K562 (cell line): ENCODE results near the gene EPB41L1. TPM values are rescaled to one million over a fixed set of nuclear protein-coding genes. Genes with fewer than 3 reads are reported as not detected.

Experiments
- BCOR ChIP-seq: fragments of 450-650 bp; IDR thresholded peaks from 2 replicates; pipeline ENCODE4 v1.6.1; 2016
- CEBPB ChIP-seq: fragments of 450-650 bp; IDR thresholded peaks from 2 replicates; pipeline ENCODE4 v1.6.1; 2016; ENCODE audit warnings: missing genetic modification characterization, missing compliant biosample characterization
- CTCF ChIP-seq, 3 experiments: IDR thresholded peaks in 2 of 3; conservative IDR thresholded peaks in 1 of 3; 2 replicates each; pipeline ENCODE4 v1.5.1; 2011 to 2012; ENCODE audit warnings: low read length in 3 of 3, mild to moderate bottlenecking in 3 of 3, control low read depth in 2 of 3, improper control_type of control experiment in 1 of 3, inconsistent platforms in 1 of 3, low read depth in 1 of 3, mixed read lengths in 1 of 3, moderate library complexity in 1 of 3; ENCODE audit not compliant: insufficient read depth in 2 of 3
- ETS2 ChIP-seq: IDR thresholded peaks from 2 replicates; pipeline ENCODE4 v1.6.1; 2016; ENCODE audit warnings: borderline replicate concordance, missing genetic modification characterization, mild to moderate bottlenecking, moderate library complexity, missing compliant biosample characterization; ENCODE audit not compliant: poor library complexity, severe bottlenecking
- KDM1A ChIP-seq, 2 experiments: fragments of 450-650 bp; IDR thresholded peaks; 2 replicates each; pipeline ENCODE4 v1.6.1; 2016; ENCODE audit warnings: mild to moderate bottlenecking in 2 of 2
- MTA3 ChIP-seq: fragments of 450-650 bp; formaldehyde crosslinking; IDR thresholded peaks from 2 replicates; pipeline ENCODE4 v1.6.1; 2017; ENCODE audit warnings: mild to moderate bottlenecking, borderline replicate concordance
- NCOA4 ChIP-seq: fragments of 450-650 bp; IDR thresholded peaks from 2 replicates; pipeline ENCODE4 v1.6.1; 2018; ENCODE audit warnings: mild to moderate bottlenecking; ENCODE audit not compliant: partially characterized antibody
- RAD21 ChIP-seq, 2 experiments: fragments of 250-450 bp in 1 of 2; fragments of 450-650 bp in 1 of 2; sonication (Bioruptor Pico) in 1 of 2; formaldehyde crosslinking in 1 of 2; IDR thresholded peaks in 1 of 2; conservative IDR thresholded peaks in 1 of 2; 2 replicates each; pipeline versions ENCODE4 v1.4.0 to v1.8.0; 2020 to 2022; ENCODE audit warnings: mild to moderate bottlenecking in 2 of 2, moderate library complexity in 1 of 2
- RCOR1 ChIP-seq, 2 experiments: IDR thresholded peaks; 2 replicates each; pipeline ENCODE4 v1.6.1; 2012; ENCODE audit warnings: low read depth in 2 of 2, low read length in 2 of 2, borderline replicate concordance in 1 of 2, improper control_type of control experiment in 1 of 2
- ZNF121 ChIP-seq: sonication (generic); formaldehyde crosslinking; conservative IDR thresholded peaks from 2 replicates; pipeline ENCODE4 v1.8.0; 2022; ENCODE audit warnings: missing genetic modification reagents
- polyA plus RNA-seq, 8 experiments: library from polyadenylated mRNA; depleted of rRNA in 4 of 8; stranded (reverse) in 5 of 8; unstranded in 3 of 8; fragments of >200 nt; fragmentation: Nextera tagmentation in 2 of 8; fragmentation: Illumina TruSeq in 1 of 8; extraction: Ambion mirVana in 2 of 8; extraction: Trizol in 1 of 8; gene quantifications; 2 replicates each; pipeline versions ENCODE4 v1.2.1 to v1.2.3, GENCODE V29; 2011 to 2014; ENCODE audit warnings: inconsistent platforms in 1 of 8, missing spikeins in 1 of 8
- total RNA-seq, 7 experiments: library from RNA; depleted of rRNA in 6 of 7; stranded (reverse); fragments of >200 nt in 6 of 7; fragmentation: Illumina TruSeq in 2 of 7; extraction: Trizol in 2 of 7; gene quantifications; 2 replicates each; pipeline versions ENCODE4 v1.2.1 to v1.2.3, GENCODE V29; 2011 to 2021; ENCODE audit warnings: low replicate concordance in 1 of 7
- TF ChIP-seq, protein P1 (sequence below): fragments of 250-450 bp; sonication (Bioruptor Pico); IDR thresholded peaks from 2 replicates; pipeline ENCODE4 v1.6.1; 2021; ENCODE audit warnings: mild to moderate bottlenecking
- TF ChIP-seq, protein P2 (sequence below): sonication (generic); formaldehyde crosslinking; IDR thresholded peaks from 2 replicates; pipeline ENCODE4 v1.8.0; 2022; ENCODE audit warnings: mild to moderate bottlenecking, missing genetic modification reagents, borderline replicate concordance

The EPB41L1 gene
- total and polyA plus RNA-seq, 9 of the 15 experiments (the other 6 are each of a cell fraction or from before 2014, with no cell fraction given), result 0.11 to 4.3 (median 1.3) TPM

DNA sequence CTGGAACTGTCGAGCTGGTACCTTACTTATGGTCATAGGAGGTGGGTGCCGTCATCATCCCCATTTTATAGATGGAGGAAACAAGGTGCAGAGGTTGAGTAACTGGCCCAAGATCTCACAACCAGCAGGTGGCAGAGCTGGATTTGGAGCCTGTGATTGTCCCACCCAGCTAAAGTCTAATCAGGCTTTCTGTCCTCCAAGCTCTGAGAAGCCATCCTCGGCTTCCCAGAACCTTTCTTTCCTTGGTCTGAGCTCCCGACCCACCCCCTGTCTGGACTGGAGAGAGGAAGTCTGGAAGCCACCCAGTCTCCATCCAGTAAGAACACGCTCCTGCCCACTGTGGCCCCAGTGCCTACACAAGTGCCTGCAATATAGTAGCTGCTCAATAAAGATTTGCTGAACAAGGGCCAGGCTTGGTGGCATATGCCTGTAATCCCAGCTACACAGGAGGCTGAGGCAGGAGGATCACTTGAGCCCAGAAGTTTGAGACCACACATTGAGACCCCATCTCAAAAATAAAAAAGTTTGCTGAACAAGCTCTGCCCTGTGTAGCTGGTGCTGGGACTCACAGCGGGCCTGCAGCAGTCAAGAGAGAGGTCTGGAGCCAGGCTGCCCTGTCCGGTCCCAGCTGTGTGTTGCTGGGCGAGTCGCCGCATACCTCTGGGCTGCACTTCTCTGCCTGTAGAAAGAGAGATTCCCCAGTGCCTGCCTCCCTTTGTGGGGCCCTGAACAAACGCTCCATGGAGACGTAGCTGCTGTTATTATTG is 119.1 kb downstream of the EPB41L1 start (continued):
- TF ChIP-seq ETS2 (tag) (no peak), MTA3 (no peak), RAD21 (CRISPR knock-in tag; conservative IDR thresholded peaks at IDR 0.05 in 1 of 2, IDR thresholded peaks at IDR 0.05 in 1 of 2) (peak in 1 of 2 experiments; percentile 50; a peak in 2 of 4 replicates), BCOR (peak; percentile 53; the same call in 1 of the 2 replicates), ZNF121 (0 out of 2 replicates have a peak, but pooled peaks have one; percentile 3), NCOA4 (no peak), CTCF (IDR thresholded peaks at IDR 0.05 in 2 of 3, conservative IDR thresholded peaks at IDR 0.05 in 1 of 3; ENCODE audit: insufficient read depth in 2 of 3, low read depth in 1 of 3, low read length in 3 of 3) (peak; percentile 44 to 49 (median 46); a peak in 5 of 6 replicates), CEBPB (tag) (peak; percentile 64), RCOR1 (IDR thresholded peaks at IDR 0.05; ENCODE audit: borderline replicate concordance in 1 of 2, low read depth in 2 of 2, low read length in 2 of 2) (0 out of 4 replicates have a peak, but pooled peaks of 1 of the 2 experiments have one; percentile 33), KDM1A (IDR thresholded peaks at IDR 0.05) (0 out of 4 replicates have a peak, but pooled peaks of 1 of the 2 experiments have one; percentile 50)
- TF ChIP-seq, protein P1, sequence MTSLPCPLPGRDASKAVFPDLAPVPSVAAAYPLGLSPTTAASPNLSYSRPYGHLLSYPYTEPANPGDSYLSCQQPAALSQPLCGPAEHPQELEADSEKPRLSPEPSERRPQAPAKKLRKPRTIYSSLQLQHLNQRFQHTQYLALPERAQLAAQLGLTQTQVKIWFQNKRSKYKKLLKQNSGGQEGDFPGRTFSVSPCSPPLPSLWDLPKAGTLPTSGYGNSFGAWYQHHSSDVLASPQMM (CRISPR knock-in tag), result no peak
- TF ChIP-seq, protein P2, sequence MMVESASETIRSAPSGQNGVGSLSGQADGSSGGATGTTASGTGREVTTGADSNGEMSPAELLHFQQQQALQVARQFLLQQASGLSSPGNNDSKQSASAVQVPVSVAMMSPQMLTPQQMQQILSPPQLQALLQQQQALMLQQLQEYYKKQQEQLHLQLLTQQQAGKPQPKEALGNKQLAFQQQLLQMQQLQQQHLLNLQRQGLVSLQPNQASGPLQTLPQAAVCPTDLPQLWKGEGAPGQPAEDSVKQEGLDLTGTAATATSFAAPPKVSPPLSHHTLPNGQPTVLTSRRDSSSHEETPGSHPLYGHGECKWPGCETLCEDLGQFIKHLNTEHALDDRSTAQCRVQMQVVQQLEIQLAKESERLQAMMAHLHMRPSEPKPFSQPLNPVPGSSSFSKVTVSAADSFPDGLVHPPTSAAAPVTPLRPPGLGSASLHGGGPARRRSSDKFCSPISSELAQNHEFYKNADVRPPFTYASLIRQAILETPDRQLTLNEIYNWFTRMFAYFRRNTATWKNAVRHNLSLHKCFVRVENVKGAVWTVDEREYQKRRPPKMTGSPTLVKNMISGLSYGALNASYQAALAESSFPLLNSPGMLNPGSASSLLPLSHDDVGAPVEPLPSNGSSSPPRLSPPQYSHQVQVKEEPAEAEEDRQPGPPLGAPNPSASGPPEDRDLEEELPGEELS (CRISPR knock-in tag), result no peak
